Effector memory CD4-positive, alpha-beta T cell (primary cell): ENCODE data around the gene ZNF23.

ENCODE experiments used
- DNase-seq, 3 donors: peaks; one replicate each; pipeline ENCODE4 v3.0.0-alpha.2; 2020
- H3K27ac ChIP-seq: 2 replicates; pipeline ENCODE4 v1.7.0; 2013; ENCODE audit warnings: mild to moderate bottlenecking, low read length, moderate library complexity; ENCODE audit not compliant: insufficient read depth, poor library complexity, severe bottlenecking
- H3K27me3 ChIP-seq: replicated peaks from 2 replicates; pipeline ENCODE4 v1.7.0; 2013; ENCODE audit warnings: mild to moderate bottlenecking, low read length; ENCODE audit not compliant: insufficient read depth, control insufficient read depth, poor library complexity, severe bottlenecking
- H3K36me3 ChIP-seq: 2 replicates; pipeline ENCODE4 v1.7.0; 2013; ENCODE audit warnings: mild to moderate bottlenecking, low read length, moderate library complexity; ENCODE audit not compliant: control insufficient read depth, insufficient read depth
- H3K4me1 ChIP-seq: 2 replicates; pipeline ENCODE4 v1.7.0; 2013; ENCODE audit warnings: low read length, mild to moderate bottlenecking; ENCODE audit not compliant: control insufficient read depth, insufficient read depth, poor library complexity, severe bottlenecking
- H3K4me3 ChIP-seq: 2 replicates; pipeline ENCODE4 v1.7.0; 2013; ENCODE audit warnings: low read length, low read depth, mild to moderate bottlenecking; ENCODE audit not compliant: insufficient read depth, poor library complexity, severe bottlenecking
- H3K9me3 ChIP-seq: 2 replicates; pipeline ENCODE4 v1.7.0; 2013; ENCODE audit warnings: mild to moderate bottlenecking, low read length, moderate library complexity; ENCODE audit not compliant: control insufficient read depth

Gene ZNF23

DNA sequence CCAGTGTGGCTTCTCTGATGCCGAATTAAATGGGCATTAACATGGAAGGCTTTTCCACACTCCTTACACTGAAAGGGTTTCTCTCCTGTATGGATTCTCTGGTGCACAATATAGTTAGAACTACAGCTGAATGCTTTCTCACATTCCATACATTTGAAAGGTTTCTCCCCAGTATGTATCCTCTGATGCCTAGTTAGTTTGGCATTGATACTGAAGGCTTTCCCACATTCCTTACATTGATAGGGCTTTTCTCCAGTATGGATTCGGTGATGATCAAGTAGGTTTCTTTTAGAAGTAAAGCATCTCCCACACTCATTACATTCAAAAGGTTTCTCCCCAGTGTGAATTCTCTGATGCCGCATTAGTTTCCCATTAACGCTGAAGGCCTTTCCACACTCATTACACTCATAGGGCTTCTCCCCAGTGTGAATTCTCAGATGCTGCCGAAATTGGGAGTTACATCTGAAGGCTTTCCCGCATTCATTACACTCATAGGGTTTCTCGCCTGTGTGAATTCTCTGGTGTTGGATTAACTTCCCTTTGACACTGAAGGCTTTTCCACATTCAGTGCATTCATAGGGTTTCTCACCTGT, 13.7 kb downstream of the ZNF23 start:
- H3K4me3 ChIP-seq, result no peak overlapping the region
- DNase-seq, result no peak
- H3K9me3 ChIP-seq, result peaks cover 35% of the 10 kb centered on the region
- H3K36me3 ChIP-seq, result peaks cover 49% of the 10 kb centered on the region
- H3K4me1 ChIP-seq, result no peaks in the 10 kb centered on the region
- H3K27ac ChIP-seq, result no peak overlapping the region
- no peaks in the 10 kb centered on the region for H3K27me3 ChIP-seq

DNA sequence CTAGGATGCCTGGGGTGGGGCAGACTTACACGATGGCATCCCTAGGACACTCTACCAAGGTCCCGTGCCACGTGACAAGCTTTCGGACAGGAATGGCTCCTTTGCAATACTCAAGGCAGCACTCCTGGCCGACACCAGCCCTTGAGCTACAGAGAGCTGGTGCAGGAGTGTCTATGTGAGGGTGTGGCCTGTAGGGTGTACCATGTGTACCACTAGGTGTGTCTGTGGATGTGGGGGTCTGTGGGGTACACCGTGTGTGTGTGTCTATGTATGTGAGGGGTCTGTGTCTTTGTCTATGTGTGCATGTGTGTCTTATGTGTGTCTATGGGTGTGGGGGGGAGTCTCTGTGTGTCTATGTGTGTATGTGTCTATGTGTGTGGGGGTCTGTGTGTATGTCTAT, 18.3 kb downstream of the ZNF23 start:
- Histone ChIP-seq H3K4me1 (no peaks in the 10 kb centered on the region), H3K36me3 (peaks cover 2% of the 10 kb centered on the region), H3K27ac (no peak overlapping the region), H3K4me3 (no peak overlapping the region), H3K9me3 (peaks cover 17% of the 10 kb centered on the region), H3K27me3 (no peaks in the 10 kb centered on the region)
- no peak for DNase-seq

DNA sequence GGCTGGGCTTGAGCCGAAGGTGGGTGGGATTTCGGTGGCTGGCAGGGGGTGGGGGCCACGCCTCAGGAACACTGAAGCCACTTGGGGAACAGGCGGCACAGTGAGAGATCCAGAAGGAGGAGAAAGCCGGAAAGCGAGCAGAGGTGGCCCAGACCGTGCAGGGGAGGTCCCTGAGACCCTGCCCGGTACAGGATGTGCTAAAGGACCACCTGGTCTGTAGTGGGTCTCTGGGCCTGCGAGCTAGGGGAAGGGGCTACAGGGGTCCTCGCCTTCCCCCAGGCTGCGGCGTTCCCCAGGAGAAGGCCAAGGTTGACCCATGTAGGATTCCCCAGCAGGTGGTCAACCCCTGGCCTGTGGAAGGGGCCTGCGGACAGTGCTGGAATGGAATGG, 20.0 kb downstream of the ZNF23 start, which contains the start of gene TLE7:
Gene TLE7, minus strand, starts transcription at position 4 of the 390 bp plus-strand sequence. CDS start 8,730 bp downstream, outside the sequence.
- Histone ChIP-seq H3K4me3 (no peak within 1 kb of the TSS), H3K9me3 (peaks cover 4% of the 10 kb centered on the region), H3K27me3 (no peaks in the 10 kb centered on the region), H3K27ac (no peak within 1 kb of the TSS), H3K4me1 (no peaks in the 10 kb centered on the region), H3K36me3 (no peaks in the 10 kb centered on the region)
- no peak for DNase-seq

DNA sequence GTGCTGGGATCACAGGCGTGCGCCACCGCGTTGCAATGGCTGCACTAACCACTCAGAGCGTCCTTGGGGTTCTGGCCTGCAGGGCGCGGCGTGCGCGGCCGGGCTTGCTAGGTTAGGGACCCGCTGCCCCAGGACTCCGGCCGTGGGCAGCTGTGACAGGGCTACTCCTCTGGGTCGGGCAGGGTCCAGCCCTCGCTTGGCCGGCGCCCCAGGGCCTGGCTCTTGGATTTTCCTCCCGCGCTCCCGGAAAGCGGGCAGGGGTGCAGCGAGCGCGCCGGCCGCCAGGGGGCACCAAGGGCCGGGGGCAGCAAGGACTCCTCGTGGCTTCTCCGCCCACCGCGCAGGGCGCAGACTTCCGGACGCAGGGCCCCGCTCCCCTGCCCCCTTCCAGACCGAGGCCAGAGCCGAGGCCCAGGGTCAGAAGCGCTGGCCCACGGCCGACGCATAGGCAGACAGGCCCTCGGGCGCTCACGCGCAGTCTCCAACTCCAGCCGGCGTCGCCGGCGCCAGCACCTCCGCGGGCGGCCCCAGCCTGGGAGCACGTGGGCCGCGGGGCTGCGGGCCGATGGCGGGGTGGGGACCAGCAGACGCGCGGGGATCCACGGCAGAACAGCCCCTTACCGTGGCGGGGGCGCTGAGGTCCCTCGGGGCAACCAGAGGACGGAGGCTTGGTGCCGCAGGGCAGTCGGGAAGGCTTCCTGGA, 20.5 kb downstream of the ZNF23 start:
- Histone ChIP-seq H3K4me3 (no peak overlapping the region), H3K9me3 (peaks cover 2% of the 10 kb centered on the region), H3K27me3 (no peaks in the 10 kb centered on the region), H3K36me3 (no peaks in the 10 kb centered on the region), H3K4me1 (no peaks in the 10 kb centered on the region), H3K27ac (no peak overlapping the region)
- no peak for DNase-seq

GRCh38 chr16:71440669-71441347, 21.2 kb downstream of the ZNF23 start:
- Histone ChIP-seq H3K27ac (no peak overlapping the region), H3K36me3 (no peaks in the 10 kb centered on the region), H3K9me3 (no peaks in the 10 kb centered on the region), H3K4me1 (no peaks in the 10 kb centered on the region), H3K4me3 (no peak overlapping the region), H3K27me3 (no peaks in the 10 kb centered on the region)
- DNase-seq, result no peak

DNA sequence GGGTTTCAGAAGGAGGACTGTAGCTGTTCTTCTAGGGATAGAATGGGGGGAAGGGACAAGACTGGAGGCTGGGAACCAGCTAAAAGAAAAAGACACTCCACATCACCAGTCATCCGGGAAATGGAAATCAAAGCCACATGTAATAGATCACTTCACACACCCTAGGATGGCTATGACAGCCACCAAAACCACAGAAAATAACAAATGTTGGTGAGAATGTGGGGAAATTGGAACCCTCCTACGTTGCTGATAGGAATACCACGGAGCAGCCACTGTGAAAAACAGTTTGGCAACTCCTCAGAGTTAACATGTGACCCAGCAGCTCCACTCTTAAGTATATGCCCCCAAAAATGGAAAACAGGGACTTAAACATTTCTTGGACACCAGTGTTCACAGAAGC, 22.5 kb downstream of the ZNF23 start:
- no peaks in the 10 kb centered on the region for H3K9me3 ChIP-seq
- no peak overlapping the region for H3K27ac ChIP-seq
- DNase-seq, result no peak
- H3K4me3 ChIP-seq, result no peak overlapping the region
- no peaks in the 10 kb centered on the region for H3K36me3 ChIP-seq
- no peaks in the 10 kb centered on the region for H3K4me1 ChIP-seq
- no peaks in the 10 kb centered on the region for H3K27me3 ChIP-seq

- Histone ChIP-seq H3K27ac (no peak overlapping the region), H3K4me3 (no peak overlapping the region), H3K4me1 (no peaks in the 10 kb centered on the region), H3K36me3 (no peaks in the 10 kb centered on the region), H3K9me3 (no peaks in the 10 kb centered on the region), H3K27me3 (peaks cover 4% of the 10 kb centered on the region)
- no peak for DNase-seq
Observed at GRCh38 chr16:71436473-71436872, 25.6 kb downstream of the ZNF23 start.

- no peak overlapping the region for H3K4me3 ChIP-seq
Observed at GRCh38 chr16:71432906-71433305, 29.1 kb downstream of the ZNF23 start.

GRCh38 chr16:71431991-71432390, 30.1 kb downstream of the ZNF23 start:
- Histone ChIP-seq H3K36me3 (no peaks in the 10 kb centered on the region), H3K4me3 (no peak overlapping the region), H3K9me3 (no peaks in the 10 kb centered on the region), H3K27me3 (peaks cover 8% of the 10 kb centered on the region), H3K27ac (no peak overlapping the region), H3K4me1 (no peaks in the 10 kb centered on the region)
- DNase-seq, result no peak

More at GRCh38 chr16:71432906-71433305, 29.1 kb downstream of the ZNF23 start:
- no peaks in the 10 kb centered on the region for H3K9me3 ChIP-seq
- H3K27me3 ChIP-seq, result peaks cover 8% of the 10 kb centered on the region
- H3K4me1 ChIP-seq, result no peaks in the 10 kb centered on the region
- no peaks in the 10 kb centered on the region for H3K36me3 ChIP-seq
- DNase-seq, result no peak
- H3K27ac ChIP-seq, result no peak overlapping the region

- Histone ChIP-seq H3K9me3 (no peaks in the 10 kb centered on the region), H3K27me3 (peaks cover 8% of the 10 kb centered on the region), H3K4me1 (no peaks in the 10 kb centered on the region), H3K27ac (no peak overlapping the region), H3K36me3 (no peaks in the 10 kb centered on the region), H3K4me3 (no peak overlapping the region)
- DNase-seq, result no peak
Observed at GRCh38 chr16:71431176-71431575, 30.9 kb downstream of the ZNF23 start.
